Measurements from ENCODE around the gene FHIT.
"Not testable (repeated sequence)": the region's sequence is repeated elsewhere in the genome, so short reads cannot be mapped to it uniquely, and the experiment has no call there.

Gene FHIT

DNA sequence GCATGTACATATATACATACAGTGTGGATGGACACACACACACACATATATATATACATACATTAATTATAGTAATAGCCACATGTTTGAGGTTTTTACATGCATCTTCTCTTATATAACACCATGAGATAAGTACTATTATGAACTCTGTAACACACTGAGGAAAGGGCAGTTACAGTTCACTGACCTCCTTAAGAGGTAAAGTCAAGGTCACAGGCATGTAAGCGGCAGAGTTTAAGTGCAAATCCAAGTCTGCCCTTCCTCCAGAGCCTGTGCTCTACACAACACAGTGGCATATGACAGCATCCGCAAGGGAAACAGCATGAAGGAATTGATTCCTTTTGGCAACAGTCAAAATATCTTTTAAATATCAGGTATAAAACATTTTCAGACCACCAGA is 26.4 kb downstream of the FHIT start:
- no peak for DNase-seq

GRCh38 chr3:61223451-61223850 is 27.8 kb downstream of the FHIT start:
- DNase-seq = no peak

GRCh38 chr3:61222467-61222866 is 28.8 kb downstream of the FHIT start:
- DNase-seq = no peak

- DNase-seq = no peak
These were observed 29.4 kb downstream of the FHIT start for GRCh38 chr3:61221759-61222362.

DNA sequence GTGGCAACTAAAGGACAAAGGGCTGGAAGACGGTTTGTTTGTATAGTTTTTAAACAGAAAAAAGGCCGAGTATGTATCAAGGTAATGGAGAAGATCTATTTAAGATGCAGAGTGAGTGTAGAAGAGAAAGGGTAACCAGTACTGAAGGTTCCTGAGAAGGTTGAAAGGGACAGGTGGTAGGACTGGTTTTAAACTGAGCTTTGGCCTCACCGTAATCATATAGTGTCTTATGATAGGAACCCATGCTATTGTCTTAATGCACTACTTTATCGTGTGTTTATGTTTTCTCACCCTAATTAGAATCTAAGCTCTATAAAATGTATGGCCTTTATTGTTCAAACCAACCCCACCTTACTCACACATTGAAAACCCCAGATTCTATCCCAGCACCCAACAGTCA is 32.7 kb downstream of the FHIT start:
- no peak for DNase-seq

- not testable (repeated sequence) for DNase-seq
These were observed 35.1 kb downstream of the FHIT start for GRCh38 chr3:61216171-61216570.

DNA sequence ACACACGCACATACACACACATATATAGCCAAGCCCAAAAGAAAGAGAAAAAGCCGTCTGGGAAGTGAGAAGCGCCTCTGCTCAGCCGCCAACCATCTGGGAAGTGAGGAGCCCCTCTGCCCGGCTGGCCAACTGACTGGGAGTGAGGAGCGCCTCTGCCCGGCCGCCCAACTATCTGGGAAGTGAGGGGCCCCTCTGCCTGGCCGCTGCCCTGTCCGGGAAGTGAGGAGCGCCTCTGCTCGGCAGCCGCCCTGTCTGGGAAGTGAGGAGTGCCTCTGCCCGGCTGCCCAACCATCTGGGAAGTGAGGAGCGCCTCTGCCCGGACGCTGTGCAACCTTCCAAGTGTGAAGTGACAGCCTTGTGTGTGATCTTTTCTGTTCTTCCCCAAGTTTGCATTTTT is 49.2 kb downstream of the FHIT start:
- no peak for DNase-seq

DNA sequence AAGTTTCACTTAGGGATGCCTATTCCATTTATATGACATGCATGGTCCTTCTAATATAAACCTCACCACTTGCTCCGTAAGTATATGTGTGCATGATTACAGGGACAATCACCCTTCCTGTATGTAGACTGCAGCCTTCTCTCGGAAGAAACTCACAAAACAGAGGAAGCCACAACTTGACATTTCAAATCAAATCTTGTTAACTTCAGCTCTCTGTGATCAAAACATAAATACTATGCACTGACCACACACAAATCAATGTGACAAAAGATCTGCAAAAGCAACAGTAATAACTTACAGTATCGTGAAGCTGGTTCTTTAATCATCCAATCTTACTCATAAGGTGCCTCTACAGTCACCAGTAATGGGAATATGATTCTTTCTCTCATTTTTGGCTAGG is 50.2 kb downstream of the FHIT start:
- DNase-seq = no peak

DNA sequence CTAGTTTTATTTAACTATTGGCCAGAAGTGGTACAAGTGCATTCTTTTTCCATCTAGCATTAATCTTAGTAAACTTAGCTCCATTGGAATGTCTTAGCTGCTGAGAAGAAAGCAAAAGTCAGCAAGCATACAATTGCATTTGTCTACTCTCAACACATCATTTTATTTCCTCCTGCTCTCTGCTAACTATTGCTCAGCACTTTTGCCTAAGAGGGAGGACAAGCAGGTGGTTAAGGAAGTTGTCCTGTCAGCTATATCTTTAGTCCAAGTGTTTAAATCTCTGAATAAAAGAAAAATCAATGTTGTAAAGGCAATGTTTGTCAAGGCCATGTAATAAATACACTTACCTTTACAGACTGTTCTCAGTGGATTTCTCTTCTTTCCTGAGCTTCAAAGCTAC is 51.0 kb downstream of the FHIT start:
- no peak for DNase-seq

DNA sequence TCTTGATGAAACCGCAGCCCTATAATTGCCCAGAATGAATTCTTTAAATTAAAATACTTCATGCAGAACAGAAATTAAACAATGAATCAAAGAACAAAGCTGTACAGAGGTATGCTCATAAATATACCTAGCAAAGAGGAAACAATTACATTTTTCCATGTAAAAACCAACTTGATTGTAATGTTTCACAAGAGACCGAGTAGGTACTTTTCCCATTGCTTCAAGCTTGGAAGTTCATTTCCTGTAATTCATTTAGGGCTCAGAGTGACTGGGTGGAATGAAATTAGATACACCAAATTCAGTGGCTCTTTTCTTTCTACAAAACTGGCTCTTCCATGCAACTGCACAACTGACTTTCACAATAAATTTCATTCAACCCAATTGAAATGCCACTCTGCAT is 51.4 kb downstream of the FHIT start:
- no peak for DNase-seq

GRCh38 chr3:61194892-61195538 is 56.2 kb downstream of the FHIT start:
- no peak for DNase-seq

- DNase-seq = no peak
These were observed 59.0 kb downstream of the FHIT start for GRCh38 chr3:61192222-61192621.

DNA sequence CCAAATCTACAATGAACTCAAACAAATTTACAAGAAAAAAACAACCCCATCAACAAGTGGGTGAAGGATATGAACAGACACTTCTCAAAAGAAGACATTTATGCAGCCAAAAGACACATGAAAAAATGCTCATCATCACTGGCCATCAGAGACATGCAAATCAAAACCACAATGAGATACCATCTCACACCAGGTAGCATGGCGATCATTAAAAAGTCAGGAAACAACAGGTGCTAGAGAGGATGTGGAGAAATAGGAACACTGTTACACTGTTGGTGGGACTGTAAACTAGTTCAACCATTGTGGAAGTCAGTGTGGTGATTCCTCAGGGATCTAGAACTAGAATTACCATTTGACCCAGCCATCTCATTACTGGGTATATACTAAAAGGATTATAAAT is 61.0 kb downstream of the FHIT start:
- DNase-seq = not testable (repeated sequence)

- DNase-seq = no peak
These were observed 65.2 kb downstream of the FHIT start for GRCh38 chr3:61186030-61186429.

- DNase-seq = no peak
These were observed 66.3 kb downstream of the FHIT start for GRCh38 chr3:61184956-61185355.

GRCh38 chr3:61182662-61183061 is 68.6 kb downstream of the FHIT start:
- DNase-seq = no peak

GRCh38 chr3:61181874-61182273 is 69.4 kb downstream of the FHIT start:
- DNase-seq = no peak

- no peak for DNase-seq
These were observed 71.0 kb downstream of the FHIT start for GRCh38 chr3:61180206-61180605.

DNA sequence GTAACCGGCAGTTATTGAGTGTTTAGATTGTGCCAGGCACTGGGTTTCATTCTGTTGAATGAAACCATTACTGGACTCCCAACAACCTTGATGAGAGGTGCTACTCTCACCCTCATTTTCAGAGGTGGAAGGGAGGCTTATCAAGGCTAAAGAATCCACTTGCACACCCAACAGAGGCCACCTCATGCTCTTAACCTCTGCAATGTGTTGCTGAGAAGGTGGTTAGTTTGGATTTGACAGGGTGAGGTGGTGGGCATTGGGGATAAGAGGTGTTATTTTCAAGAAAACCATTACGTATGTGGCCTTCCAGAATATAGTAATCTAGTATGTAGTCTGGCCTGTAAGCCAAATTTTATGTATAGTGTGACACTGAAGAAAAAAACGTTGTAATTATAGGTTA is 73.1 kb downstream of the FHIT start:
- no peak for DNase-seq

GRCh38 chr3:61177450-61177849 is 73.8 kb downstream of the FHIT start:
- no peak for DNase-seq

- no peak for DNase-seq
These were observed 77.6 kb downstream of the FHIT start for GRCh38 chr3:61173676-61174075.

- no peak for DNase-seq
These were observed 78.6 kb downstream of the FHIT start for GRCh38 chr3:61172684-61173083.

GRCh38 chr3:61172203-61172602 is 79.0 kb downstream of the FHIT start:
- no peak for DNase-seq

- no peak for DNase-seq
These were observed 81.5 kb downstream of the FHIT start for GRCh38 chr3:61169621-61170251.

- no peak for DNase-seq
These were observed 83.0 kb downstream of the FHIT start for GRCh38 chr3:61168286-61168685.

Measured in activated CD4-positive, CD25-positive, alpha-beta regulatory T cell (primary cell).